ENCODE results near the gene OBSCN.

OBSCN gene

DNA sequence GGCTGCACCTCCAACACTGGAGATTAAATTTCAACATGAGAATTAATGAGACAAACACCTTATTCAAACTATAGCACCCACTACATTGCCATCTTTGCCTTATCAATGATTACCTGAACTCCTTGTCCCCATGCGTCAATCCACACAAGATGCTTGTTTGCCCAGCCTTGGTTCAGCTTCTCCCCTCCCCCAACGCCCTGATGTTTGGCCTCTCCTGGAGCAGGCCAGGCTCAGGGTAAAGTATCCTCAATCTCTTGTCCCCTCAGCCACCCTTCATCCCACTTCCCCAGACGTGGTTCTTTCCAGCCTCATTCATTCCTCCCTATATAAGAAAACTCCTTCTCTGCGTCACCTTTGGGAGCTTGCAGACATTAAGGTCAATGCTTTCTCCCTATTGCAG, 220.6 kb downstream of the OBSCN start:
- FAIRE-seq = no peak
